SK-N-MC (cell line): ENCODE results near the gene MLX.

Experiments
- EZH2 ChIP-seq: fragments of 200-600 bp; sonication (generic); IDR thresholded peaks from one replicate; pipeline ENCODE4 v1.6.1; 2017; ENCODE audit warnings: antibody characterized with exemption
- FOXP2 ChIP-seq: optimal IDR thresholded peaks from 2 replicates; pipeline ENCODE3; 2011; ENCODE audit warnings: mild to moderate bottlenecking, moderate library complexity; ENCODE audit not compliant: insufficient read depth; ENCODE audit errors: extremely low read length, control extremely low read depth
- POLR2AphosphoS5 ChIP-seq: IDR thresholded peaks from 2 replicates; pipeline ENCODE4 v1.6.1; 2012; ENCODE audit warnings: mild to moderate bottlenecking, low read depth, low read length, borderline replicate concordance

GRCh38 chr17:42613699-42614295, 46.9 kb downstream of the MLX start:
- TF ChIP-seq POLR2AphosphoS5 = no peak
- TF ChIP-seq EZH2 = no peak
- TF ChIP-seq FOXP2 = no peak
